SU-DHL-6 (cell line): Measurements from ENCODE around the gene BCL2L13.

Experiments used
- CTCF ChIP-seq: fragments of 200-600 bp; sonication (generic); IDR thresholded peaks from one replicate; pipeline ENCODE4 v1.5.1; 2017; ENCODE audit warnings: antibody characterized with exemption, mild to moderate bottlenecking, low read length, moderate library complexity; ENCODE audit not compliant: insufficient read depth, poor library complexity, severe bottlenecking
- EZH2phosphoT487 ChIP-seq: fragments of 200-600 bp; sonication (generic), shearing (Covaris generic); conservative IDR thresholded peaks from 2 replicates; pipeline ENCODE4 v1.6.1; 2018; ENCODE audit warnings: mild to moderate bottlenecking, antibody characterized with exemption, low read length, moderate library complexity, mixed read lengths

DNA sequence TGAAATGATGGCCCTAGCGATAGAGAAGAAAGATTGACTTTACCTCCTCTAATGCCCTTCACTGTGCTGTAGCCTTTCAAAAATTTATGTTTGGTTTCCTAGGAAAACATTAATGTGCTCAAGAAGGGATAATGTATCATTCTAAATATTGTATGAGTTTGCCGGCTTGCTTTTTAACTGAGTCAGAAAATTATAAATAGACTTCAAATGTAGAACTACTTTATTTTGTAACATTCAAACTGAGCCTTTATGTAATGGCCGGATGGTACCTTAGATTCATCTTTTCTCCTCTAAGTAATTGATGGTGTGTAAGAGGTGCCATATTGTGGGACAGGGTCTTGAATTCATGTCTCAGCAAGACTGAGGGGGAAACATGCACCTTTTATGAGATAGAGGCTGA is 78.0 kb downstream of the BCL2L13 start:
- TF ChIP-seq CTCF, result no peak
- TF ChIP-seq EZH2phosphoT487, result no peak
